Ishikawa (cell line): Measurements from ENCODE around the gene PPM1L.

Experiments used
- CEBPB ChIP-seq: IDR thresholded peaks from 2 replicates; pipeline ENCODE4 v1.6.1; 2012
- CREB1 ChIP-seq: IDR thresholded peaks from 2 replicates; pipeline ENCODE4 v1.6.1; 2012; ENCODE audit warnings: low read depth
- MAX ChIP-seq: IDR thresholded peaks from 2 replicates; pipeline ENCODE4 v1.6.1; 2012
- NFIC ChIP-seq: IDR thresholded peaks from 2 replicates; pipeline ENCODE4 v1.6.1; 2012
- RAD21 ChIP-seq: IDR thresholded peaks from 2 replicates; pipeline ENCODE4 v1.6.1; 2012; ENCODE audit warnings: low read depth

GRCh38 chr3:160879859-160880258 is 123.8 kb downstream of the PPM1L start:
- TF ChIP-seq NFIC (no peak), MAX (no peak), CEBPB (no peak), RAD21 (no peak), CREB1 (no peak)
